Stimulated activated memory B cell treated with anti-CD40 and anti-IgM and Interleukin-4, amounts not matched to agents 10 μg/mL and 1 μg/mL and 100 μg/mL, for 72 hours (primary cell): ENCODE results near the gene PCDHGA8.
"Not testable (repeated sequence)": the region's sequence is repeated elsewhere in the genome, so short reads cannot be mapped to it uniquely, and the experiment has no call there.

Experiments
- ATAC-seq: fragments of 150-1000 bp; cut with Tn5 transposase; 2 replicates; pipeline ENCODE4 v1.10.0; 2021
- H3K27ac Mint-ChIP-seq: one replicate; pipeline ENCODE4 v1.8.0; 2022; ENCODE audit warnings: mild to moderate bottlenecking, mixed read lengths
- H3K27me3 Mint-ChIP-seq: one replicate; pipeline ENCODE4 v1.8.0; 2022; ENCODE audit warnings: mixed read lengths
- H3K36me3 Mint-ChIP-seq: one replicate; pipeline ENCODE4 v1.8.0; 2022; ENCODE audit warnings: mixed read lengths
- H3K4me1 Mint-ChIP-seq: one replicate; pipeline ENCODE4 v1.8.0; 2022; ENCODE audit warnings: mixed read lengths
- H3K4me3 Mint-ChIP-seq: one replicate; pipeline ENCODE4 v1.8.0; 2022; ENCODE audit warnings: mild to moderate bottlenecking, moderate library complexity, mixed read lengths
- H3K9me3 Mint-ChIP-seq: one replicate; pipeline ENCODE4 v1.8.0; 2022; ENCODE audit warnings: mixed read lengths

PCDHGA8 gene

DNA sequence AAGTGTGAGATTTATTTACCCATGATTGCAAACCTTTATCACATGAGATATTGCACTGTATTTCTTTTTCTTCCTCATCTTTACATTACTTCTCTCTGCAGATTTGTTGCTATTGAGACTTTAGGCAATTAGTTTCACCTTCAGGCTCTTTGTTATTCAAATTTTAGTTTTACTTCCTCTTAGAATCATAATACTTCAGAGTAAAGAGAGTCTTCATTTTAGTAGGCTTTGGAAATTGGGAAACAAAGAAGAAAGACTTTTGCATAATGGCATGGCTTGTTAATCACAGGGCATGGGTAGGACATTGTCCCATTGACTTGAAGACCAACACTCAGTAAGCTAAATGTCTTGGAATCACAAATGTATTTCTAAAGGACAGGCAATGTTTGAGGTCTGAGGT is 29.7 kb upstream of the PCDHGA8 start:
- H3K9me3 Mint-ChIP-seq = peaks cover 17% of the 10 kb centered on the region
- no peak for ATAC-seq
- H3K27ac Mint-ChIP-seq = no peak overlapping the region
- peaks cover 8% of the 10 kb centered on the region for H3K36me3 Mint-ChIP-seq
- peaks cover 9% of the 10 kb centered on the region for H3K4me1 Mint-ChIP-seq
- peak overlapping the region; percentile 15 for H3K4me3 Mint-ChIP-seq
- H3K27me3 Mint-ChIP-seq = peaks cover 73% of the 10 kb centered on the region

DNA sequence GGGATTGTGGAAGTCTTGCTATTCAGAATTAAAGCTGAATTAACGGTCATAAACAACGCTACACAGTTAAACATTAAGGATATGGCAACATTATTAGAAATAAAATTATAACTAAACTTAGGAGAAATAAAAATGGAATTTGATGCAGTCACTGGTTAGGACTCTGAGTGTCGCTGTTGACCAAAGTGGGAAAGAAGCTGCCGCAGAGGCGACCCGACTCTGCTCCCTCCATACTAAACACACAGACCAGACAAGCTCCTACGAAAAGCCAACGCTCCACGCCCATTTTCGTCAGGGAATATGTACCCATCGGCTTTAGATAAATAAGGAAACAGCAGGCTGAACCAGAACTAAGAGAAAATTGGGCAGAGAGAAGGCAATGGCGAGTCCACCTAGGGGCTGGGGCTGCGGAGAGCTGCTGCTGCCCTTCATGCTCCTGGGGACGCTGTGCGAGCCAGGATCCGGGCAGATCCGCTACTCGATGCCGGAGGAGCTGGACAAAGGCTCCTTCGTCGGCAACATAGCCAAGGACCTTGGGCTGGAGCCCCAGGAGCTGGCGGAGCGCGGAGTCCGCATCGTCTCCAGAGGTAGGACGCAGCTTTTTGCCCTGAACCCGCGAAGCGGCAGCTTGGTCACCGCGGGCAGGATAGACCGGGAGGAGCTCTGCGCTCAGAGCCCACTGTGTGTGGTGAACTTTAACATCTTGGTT is 28.3 kb upstream of the PCDHGA8 start, which contains the start of gene PCDHGA5:
PCDHGA5 (plus strand) TSS at position 211 of the 709 bp plus-strand sequence; CDS start at position 380, 169 bp downstream.
- Mint-ChIP-seq H3K27me3 (peaks cover 62% of the 10 kb centered on the region), H3K9me3 (peaks cover 15% of the 10 kb centered on the region), H3K4me3 (no peak within 1 kb of the TSS)

DNA sequence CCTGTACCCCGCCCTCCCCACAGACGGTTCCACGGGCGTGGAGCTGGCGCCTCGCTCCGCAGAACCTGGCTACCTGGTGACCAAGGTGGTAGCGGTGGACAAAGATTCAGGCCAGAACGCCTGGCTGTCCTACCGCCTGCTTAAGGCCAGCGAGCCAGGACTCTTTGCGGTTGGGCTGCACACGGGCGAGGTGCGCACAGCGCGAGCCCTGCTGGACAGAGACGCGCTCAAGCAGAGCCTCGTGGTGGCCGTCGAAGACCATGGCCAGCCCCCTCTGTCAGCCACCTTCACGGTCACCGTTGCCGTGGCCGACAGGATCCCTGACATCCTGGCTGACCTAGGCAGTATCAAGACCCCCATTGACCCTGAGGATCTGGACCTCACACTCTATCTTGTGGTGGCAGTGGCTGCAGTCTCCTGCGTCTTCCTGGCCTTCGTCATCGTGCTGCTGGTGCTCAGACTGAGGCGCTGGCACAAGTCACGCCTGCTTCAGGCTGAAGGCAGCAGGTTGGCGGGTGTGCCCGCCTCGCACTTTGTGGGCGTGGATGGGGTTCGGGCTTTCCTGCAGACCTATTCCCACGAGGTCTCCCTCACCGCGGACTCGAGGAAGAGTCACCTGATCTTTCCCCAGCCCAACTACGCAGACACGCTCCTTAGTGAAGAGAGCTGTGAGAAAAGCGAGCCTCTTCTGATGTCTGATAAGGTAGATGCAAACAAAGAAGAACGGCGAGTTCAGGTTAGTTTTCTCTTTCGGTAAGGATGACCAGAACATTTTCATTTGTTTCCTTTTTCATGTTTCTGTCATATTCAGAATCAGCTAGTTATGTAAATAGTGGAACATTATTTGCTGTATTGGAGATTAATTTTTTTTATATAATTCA is 26.2 kb upstream of the PCDHGA8 start:
- peaks cover 15% of the 10 kb centered on the region for H3K4me1 Mint-ChIP-seq
- peaks cover 14% of the 10 kb centered on the region for H3K9me3 Mint-ChIP-seq
- H3K27ac Mint-ChIP-seq = no peak overlapping the region
- H3K27me3 Mint-ChIP-seq = peaks cover 61% of the 10 kb centered on the region
- H3K4me3 Mint-ChIP-seq = no peak overlapping the region
- no peak for ATAC-seq
- H3K36me3 Mint-ChIP-seq = peaks cover 14% of the 10 kb centered on the region

More for the DNA sequence above, 28.3 kb upstream of the PCDHGA8 start, which contains the start of gene PCDHGA5:
- ATAC-seq = no peak
- Mint-ChIP-seq H3K27ac (no peak within 1 kb of the TSS), H3K4me1 (peaks cover 9% of the 10 kb centered on the region), H3K36me3 (peaks cover 8% of the 10 kb centered on the region)

DNA sequence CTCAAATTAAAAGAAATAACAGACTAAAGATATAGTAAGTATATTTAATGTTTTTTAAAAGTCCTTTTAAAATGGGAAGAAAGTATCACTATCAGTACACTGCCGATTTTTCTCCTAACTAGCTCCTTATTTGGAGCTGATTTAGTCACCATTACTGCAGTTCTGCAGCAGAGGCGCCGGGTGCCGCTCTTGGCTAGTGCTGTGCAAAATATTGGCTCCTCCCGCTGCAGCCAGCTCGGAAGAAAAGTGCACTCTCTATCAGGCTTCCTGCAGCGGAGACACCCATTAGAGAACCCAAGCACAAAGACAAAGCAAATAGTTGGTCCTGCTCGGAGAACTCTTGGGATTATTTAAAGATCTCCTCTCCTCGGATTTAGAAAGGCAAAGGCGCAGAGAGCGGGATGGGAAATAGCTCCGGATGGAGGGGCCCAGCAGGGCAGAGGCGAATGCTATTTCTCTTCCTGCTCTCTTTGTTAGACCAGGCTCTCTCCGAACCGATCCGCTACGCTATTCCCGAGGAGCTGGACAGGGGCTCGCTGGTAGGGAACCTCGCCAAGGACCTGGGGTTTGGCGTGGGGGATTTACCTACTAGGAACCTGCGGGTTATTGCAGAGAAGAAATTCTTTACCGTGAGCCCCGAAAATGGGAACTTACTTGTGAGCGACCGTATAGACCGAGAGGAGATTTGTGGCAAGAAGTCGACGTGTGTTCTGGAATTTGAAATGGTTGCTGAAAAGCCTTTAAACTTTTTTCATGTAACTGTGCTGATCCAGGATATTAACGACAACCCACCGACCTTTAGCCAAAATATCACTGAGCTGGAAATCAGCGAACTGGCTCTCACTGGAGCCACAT is 22.2 kb upstream of the PCDHGA8 start, which contains the start of gene PCDHGB3:
PCDHGB3 (plus strand) TSS at position 249 of the 855 bp plus-strand sequence; CDS start at position 402, 153 bp downstream.
- Mint-ChIP-seq H3K27me3 (peaks cover 34% of the 10 kb centered on the region), H3K4me1 (peaks cover 6% of the 10 kb centered on the region), H3K9me3 (peaks cover 3% of the 10 kb centered on the region), H3K4me3 (peak within 1 kb of the TSS; percentile 90), H3K36me3 (peaks cover 11% of the 10 kb centered on the region), H3K27ac (peak within 1 kb of the TSS; percentile 83)
- peak; percentile 77 for ATAC-seq

GRCh38 chr5:141371572-141372475 is 20.6 kb upstream of the PCDHGA8 start:
- H3K4me1 Mint-ChIP-seq = peaks cover 6% of the 10 kb centered on the region
- H3K36me3 Mint-ChIP-seq = peaks cover 16% of the 10 kb centered on the region
- H3K9me3 Mint-ChIP-seq = peaks cover 3% of the 10 kb centered on the region
- no peak overlapping the region for H3K4me3 Mint-ChIP-seq
- H3K27me3 Mint-ChIP-seq = peaks cover 19% of the 10 kb centered on the region
- no peak overlapping the region for H3K27ac Mint-ChIP-seq
- ATAC-seq = no peak

DNA sequence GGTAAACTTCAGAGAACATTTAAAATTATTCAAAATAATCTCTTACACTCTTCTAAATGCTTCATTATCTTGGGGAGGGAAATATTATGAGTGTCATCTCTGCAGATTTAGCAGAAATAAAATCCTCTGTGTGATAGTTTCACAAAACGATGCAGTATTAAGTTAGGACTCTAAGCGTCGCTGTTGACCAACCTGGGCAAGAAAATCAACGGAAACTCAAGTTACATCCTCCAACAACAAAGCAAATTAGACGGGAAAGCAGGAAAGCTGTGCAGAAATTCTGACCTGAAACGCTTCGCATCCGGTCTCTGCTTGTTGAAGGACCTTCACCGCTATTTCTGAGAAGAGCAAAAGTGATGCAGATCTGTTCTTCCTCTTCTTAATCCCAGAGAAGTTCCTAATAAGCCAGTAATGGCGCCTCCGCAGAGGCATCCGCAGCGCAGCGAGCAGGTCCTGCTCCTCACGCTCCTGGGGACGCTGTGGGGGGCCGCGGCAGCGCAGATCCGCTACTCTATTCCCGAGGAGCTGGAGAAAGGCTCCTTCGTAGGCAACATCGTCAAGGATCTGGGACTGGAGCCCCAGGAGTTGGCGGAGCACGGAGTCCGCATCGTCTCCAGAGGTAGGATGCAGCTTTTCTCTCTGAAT is 18.6 kb upstream of the PCDHGA8 start, which contains the start of gene PCDHGA6:
PCDHGA6 (plus strand) TSS at position 219 of the 645 bp plus-strand sequence; CDS start at position 412, 193 bp downstream.
- ATAC-seq = no peak
- no peak within 1 kb of the TSS for H3K4me3 Mint-ChIP-seq
- H3K4me1 Mint-ChIP-seq = peaks cover 6% of the 10 kb centered on the region
- H3K9me3 Mint-ChIP-seq = peaks cover 3% of the 10 kb centered on the region
- no peak within 1 kb of the TSS for H3K27ac Mint-ChIP-seq
- peaks cover 16% of the 10 kb centered on the region for H3K36me3 Mint-ChIP-seq
- H3K27me3 Mint-ChIP-seq = peaks cover 19% of the 10 kb centered on the region

DNA sequence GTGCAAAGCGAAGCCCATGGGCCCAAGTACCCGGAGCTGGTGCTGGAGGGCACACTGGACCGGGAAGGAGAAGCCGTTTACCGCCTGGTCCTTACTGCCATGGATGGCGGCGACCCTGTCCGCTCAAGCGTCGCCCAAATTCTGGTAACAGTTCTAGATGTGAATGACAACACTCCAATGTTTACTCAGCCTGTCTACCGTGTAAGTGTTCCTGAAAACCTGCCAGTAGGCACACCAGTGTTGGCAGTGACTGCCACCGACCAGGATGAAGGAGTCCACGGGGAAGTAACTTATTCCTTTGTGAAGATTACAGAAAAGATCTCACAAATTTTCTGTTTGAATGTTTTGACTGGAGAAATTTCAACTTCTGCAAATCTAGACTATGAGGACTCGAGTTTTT is 17.8 kb upstream of the PCDHGA8 start:
- Mint-ChIP-seq H3K27ac (no peak overlapping the region), H3K4me3 (no peak overlapping the region), H3K9me3 (peaks cover 3% of the 10 kb centered on the region), H3K4me1 (peaks cover 6% of the 10 kb centered on the region), H3K27me3 (peaks cover 19% of the 10 kb centered on the region), H3K36me3 (peaks cover 16% of the 10 kb centered on the region)
- ATAC-seq = no peak

GRCh38 chr5:141375444-141376155 is 16.8 kb upstream of the PCDHGA8 start:
- H3K27me3 Mint-ChIP-seq, ATAC-seq, H3K4me3 Mint-ChIP-seq, H3K4me1 Mint-ChIP-seq, H3K27ac Mint-ChIP-seq, H3K9me3 Mint-ChIP-seq: not testable (repeated sequence)
- peaks cover 11% of the 10 kb centered on the region for H3K36me3 Mint-ChIP-seq

DNA sequence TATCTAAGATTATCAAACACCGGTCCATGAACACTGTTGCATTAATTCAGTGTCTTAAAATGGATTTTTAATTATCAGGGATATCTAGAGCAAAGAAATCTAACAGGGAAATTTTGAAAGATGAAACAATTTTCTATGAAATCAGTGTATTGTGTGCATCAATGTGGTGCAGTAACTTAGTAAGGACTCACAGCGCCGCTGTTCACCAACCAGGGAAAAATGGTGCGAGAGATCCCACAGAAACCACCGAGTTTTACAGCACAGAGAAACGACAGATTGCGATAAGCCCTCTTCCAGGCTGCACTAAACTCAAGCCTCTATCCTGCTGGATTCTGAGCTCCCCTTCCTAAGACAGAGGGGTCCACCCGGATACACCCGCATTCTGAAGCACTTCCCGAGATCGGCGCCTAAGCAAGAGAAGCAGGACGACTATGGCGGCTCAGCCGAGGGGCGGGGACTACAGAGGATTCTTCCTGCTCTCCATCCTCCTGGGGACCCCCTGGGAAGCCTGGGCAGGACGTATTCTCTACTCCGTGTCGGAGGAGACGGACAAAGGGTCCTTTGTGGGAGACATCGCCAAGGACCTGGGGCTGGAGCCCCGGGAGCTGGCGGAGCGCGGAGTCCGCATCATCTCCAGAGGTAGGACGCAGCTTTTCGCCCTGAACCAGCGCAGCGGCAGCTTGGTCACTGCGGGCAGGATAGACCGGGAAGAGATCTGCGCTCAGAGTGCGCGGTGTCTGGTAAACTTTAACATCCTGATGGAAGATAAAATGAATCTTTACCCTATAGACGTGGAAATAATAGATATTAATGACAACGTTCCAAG is 9.8 kb upstream of the PCDHGA8 start, which contains the start of gene PCDHGA7:
PCDHGA7 (plus strand) TSS at position 274 of the 826 bp plus-strand sequence; CDS start at position 432, 158 bp downstream.
- Mint-ChIP-seq H3K27ac (peak within 1 kb of the TSS; percentile 70), H3K4me3 (peak within 1 kb of the TSS; percentile 76), H3K36me3 (peaks cover 5% of the 10 kb centered on the region), H3K27me3 (peaks cover 44% of the 10 kb centered on the region), H3K9me3 (no peaks in the 10 kb centered on the region), H3K4me1 (peaks cover 4% of the 10 kb centered on the region)
- ATAC-seq = no peak

DNA sequence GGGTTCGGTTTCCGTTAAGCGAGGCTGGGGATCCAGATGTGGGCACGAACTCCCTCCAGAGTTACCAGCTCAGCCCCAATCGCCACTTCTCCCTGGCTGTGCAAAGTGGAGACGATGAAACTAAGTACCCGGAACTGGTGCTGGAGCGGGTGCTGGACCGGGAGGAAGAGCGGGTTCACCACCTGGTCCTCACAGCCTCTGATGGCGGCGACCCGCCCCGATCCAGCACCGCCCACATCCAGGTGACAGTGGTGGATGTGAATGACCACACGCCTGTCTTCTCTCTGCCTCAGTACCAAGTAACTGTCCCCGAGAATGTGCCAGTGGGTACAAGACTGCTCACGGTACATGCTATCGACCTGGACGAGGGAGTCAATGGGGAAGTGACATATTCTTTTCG is 9.1 kb upstream of the PCDHGA8 start:
- Mint-ChIP-seq H3K4me3 (no peak overlapping the region), H3K36me3 (peaks cover 5% of the 10 kb centered on the region), H3K27me3 (peaks cover 47% of the 10 kb centered on the region), H3K27ac (peak overlapping the region; percentile 70), H3K4me1 (peaks cover 4% of the 10 kb centered on the region), H3K9me3 (peaks cover under 1% of the 10 kb centered on the region)
- no peak for ATAC-seq

DNA sequence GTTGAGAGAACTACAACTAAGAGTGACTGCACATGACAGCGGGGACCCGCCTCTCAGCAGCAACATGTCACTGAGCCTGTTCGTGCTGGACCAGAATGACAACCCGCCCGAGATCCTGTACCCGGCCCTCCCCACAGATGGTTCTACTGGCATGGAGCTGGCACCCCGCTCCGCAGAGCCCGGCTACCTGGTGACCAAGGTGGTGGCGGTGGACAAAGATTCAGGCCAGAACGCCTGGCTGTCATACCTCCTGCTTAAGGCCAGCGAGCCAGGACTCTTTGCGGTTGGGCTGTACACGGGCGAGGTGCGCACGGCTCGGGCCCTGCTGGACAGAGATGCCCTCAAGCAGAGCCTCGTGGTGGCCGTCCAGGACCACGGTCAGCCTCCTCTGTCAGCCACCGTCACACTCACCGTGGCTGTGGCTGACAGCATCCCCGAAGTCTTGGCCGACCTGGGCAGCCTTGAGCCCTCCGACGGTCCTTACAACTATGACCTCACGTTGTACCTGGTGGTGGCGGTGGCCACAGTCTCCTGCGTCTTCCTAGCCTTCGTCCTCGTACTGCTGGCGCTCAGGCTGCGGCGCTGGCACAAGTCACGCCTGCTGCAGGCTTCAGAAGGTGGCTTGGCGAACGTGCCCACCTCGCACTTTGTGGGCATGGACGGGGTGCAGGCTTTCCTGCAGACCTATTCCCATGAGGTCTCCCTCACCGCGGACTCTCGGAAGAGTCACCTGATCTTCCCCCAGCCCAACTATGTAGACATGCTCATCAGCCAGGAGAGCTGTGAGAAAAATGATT is 7.8 kb upstream of the PCDHGA8 start:
- Mint-ChIP-seq H3K27me3 (peaks cover 60% of the 10 kb centered on the region), H3K4me1 (peaks cover 4% of the 10 kb centered on the region), H3K9me3 (peaks cover 6% of the 10 kb centered on the region), H3K4me3 (no peak overlapping the region), H3K27ac (no peak overlapping the region), H3K36me3 (peaks cover 5% of the 10 kb centered on the region)
- no peak for ATAC-seq
